Measurements from ENCODE around the gene UAP1L1. TPM values are rescaled to one million over a fixed set of nuclear protein-coding genes. Genes with fewer than 3 reads are reported as not detected.
A peak's percentile ranks its signal among the peaks of the same experiment; 100 is the strongest.

The UAP1L1 gene
- total and polyA plus RNA-seq, 2 of the 8 experiments (the other 6 are each of a cell fraction or from before 2014, with no cell fraction given): 2.0 to 5.4 TPM

GRCh38 chr9:137086531-137087408 is 9.5 kb downstream of the UAP1L1 start, which contains the start of gene MAN1B1 (continued):
- TF ChIP-seq BACH1 (IDR thresholded peaks at IDR 0.05; ENCODE audit: low read length) (no peak), POLR2A (IDR thresholded peaks at IDR 0.05; ENCODE audit: control extremely low read depth in 1 of 2, low read depth in 2 of 2, low read length in 2 of 2) (peak in 1 of 2 experiments; percentile 73; a peak in 1 of 3 replicates), CBX5 (IDR thresholded peaks at IDR 0.05; ENCODE audit: low read depth, low read length) (no peak), CBX8 (IDR thresholded peaks at IDR 0.05; ENCODE audit: borderline replicate concordance, low read depth, low read length) (no peak), HDAC2 (IDR thresholded peaks at IDR 0.05; ENCODE audit: borderline replicate concordance in 1 of 2, low read depth in 2 of 2, low read length in 2 of 2) (0 out of 4 replicates have a peak, but pooled peaks of 1 of the 2 experiments have one; percentile 21), SIN3A (conservative IDR thresholded peaks at IDR 0.05 in 1 of 2, IDR thresholded peaks at IDR 0.05 in 1 of 2; ENCODE audit: low read depth in 1 of 2, low read length in 2 of 2) (peak; percentile 64 to 86; a peak in 2 of 4 replicates), TAF7 (optimal IDR thresholded peaks at IDR 0.05; ENCODE audit: borderline replicate concordance, low read depth, low read length) (no peak), SP2 (IDR thresholded peaks at IDR 0.05; ENCODE audit: low read length) (no peak), ZNF274 (IDR thresholded peaks at IDR 0.05; ENCODE audit: borderline replicate concordance, extremely low read depth, low read length) (no peak), RNF2 (IDR thresholded peaks at IDR 0.05; ENCODE audit: borderline replicate concordance, low read depth, low read length, missing control alignments, poor library complexity, severe bottlenecking) (no peak), RBBP5 (IDR thresholded peaks at IDR 0.05; ENCODE audit: borderline replicate concordance, low read depth, low read length) (no peak), TEAD4 (IDR thresholded peaks at IDR 0.05; ENCODE audit: low read depth, low read length) (peak; percentile 19; the same call in 1 of the 2 replicates), CHD1 (IDR thresholded peaks at IDR 0.05; ENCODE audit: low read depth, low read length) (no peak), SP1 (IDR thresholded peaks at IDR 0.05; ENCODE audit: low read depth, low read length) (no peak), BRCA1 (IDR thresholded peaks at IDR 0.05; ENCODE audit: low read depth, low read length) (no peak), FOSL1 (IDR thresholded peaks at IDR 0.05; ENCODE audit: insufficient read depth, low read depth, low read length) (no peak), USF2 (IDR thresholded peaks at IDR 0.05; ENCODE audit: low read length) (peak; percentile 75), TCF12 (IDR thresholded peaks at IDR 0.05; ENCODE audit: low read depth, low read length) (no peak), BCL11A (IDR thresholded peaks at IDR 0.05; ENCODE audit: low read depth in 2 of 2, low read length in 2 of 2) (no peak), SRF (IDR thresholded peaks at IDR 0.05; ENCODE audit: low read depth, low read length) (no peak), SIRT6 (IDR thresholded peaks at IDR 0.05; ENCODE audit: low read length) (no peak), RAD21 (IDR thresholded peaks at IDR 0.05 in 1 of 2, conservative IDR thresholded peaks at IDR 0.05 in 1 of 2; ENCODE audit: low read depth in 2 of 2, low read length in 2 of 2) (no peak)
